Stimulated activated CD4-positive, alpha-beta T cell treated with anti-CD3 and anti-CD28 coated beads, TNF-alpha, amount 100 ng/mL, for 24 hours (primary cell): ENCODE measurements around the gene SSU72.
"Not testable (repeated sequence)": the region's sequence is repeated elsewhere in the genome, so short reads cannot be mapped to it uniquely, and the experiment has no call there.

ENCODE experiments used
- DNase-seq, 3 experiments: peaks; one replicate each; pipeline ENCODE4 v3.0.0-alpha.2; 2020; ENCODE audit warnings: low read depth in 3 of 3

SSU72 gene

DNA sequence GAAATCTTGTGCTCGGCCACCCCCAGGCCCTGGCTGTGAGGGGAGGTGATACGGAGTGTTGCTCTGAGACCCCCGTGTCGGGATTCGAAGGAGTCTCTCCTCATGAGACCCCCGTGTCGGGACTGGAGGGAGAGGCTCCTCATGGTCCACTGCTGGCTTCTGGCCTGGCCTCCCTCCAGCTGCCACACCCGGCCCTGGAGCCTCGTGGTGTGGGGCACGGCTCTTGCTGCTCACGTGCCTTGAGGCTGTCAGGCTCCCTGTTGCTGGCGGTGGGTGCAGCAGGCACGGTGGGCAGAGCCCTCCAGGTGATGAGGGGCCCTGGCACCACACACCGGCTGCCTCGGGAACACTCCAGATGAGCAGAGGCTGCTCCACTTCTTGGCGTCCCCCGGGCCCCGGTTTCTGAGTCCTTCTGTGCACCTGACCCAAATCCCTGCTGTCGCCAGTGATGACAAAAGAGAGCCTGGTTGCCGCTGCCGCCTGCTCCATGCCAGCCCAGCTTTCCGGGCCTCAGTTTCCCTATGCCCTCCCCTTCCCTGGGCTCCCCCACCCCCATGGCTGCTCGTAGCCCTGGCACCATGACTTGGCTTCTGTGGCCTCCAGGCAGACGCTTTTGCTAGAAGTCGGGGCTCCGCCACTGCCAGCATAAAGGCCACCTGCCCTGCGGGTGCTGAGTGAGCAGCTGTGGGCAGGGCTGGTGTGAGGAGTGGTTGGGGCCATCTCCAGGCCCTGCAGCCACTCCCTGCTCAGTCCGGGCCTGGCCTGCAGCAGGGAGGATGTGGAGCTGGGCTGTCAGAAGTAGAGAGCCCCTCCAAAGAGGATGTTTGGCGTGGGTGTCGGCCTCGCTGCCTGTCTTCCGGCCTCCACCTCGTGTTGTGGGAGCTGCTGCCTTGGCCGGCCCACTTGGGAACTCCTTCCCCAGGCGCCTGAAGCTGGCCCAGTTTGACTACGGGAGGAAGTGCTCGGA, 46.1 kb downstream of the SSU72 start:
- DNase-seq = no peak

- no peak for DNase-seq
These were observed 47.4 kb downstream of the SSU72 start for GRCh38 chr1:1527092-1527816.

GRCh38 chr1:1526476-1526875, 48.2 kb downstream of the SSU72 start:
- DNase-seq = not testable (repeated sequence)

GRCh38 chr1:1524750-1525383, 49.8 kb downstream of the SSU72 start:
- DNase-seq = not testable (repeated sequence)

DNA sequence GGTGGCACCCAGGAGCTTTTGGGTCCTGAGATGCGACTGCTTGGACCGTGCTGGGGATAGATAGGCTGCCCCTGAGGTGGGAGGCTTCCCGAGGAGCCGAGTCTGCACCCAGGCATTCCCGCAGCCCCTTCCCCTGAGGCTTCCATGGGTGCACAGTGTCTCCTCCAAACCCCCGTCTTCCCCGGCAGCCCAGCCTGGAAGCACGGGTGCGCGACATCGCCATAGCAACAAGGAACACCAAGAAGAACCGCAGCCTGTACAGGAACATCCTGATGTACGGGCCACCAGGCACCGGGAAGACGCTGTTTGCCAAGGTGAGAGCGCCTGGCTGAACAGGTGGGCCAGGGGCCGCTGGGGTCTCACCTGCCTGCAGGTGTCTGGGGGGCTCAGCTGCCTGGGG, 51.0 kb downstream of the SSU72 start:
- DNase-seq = not testable (repeated sequence)

DNA sequence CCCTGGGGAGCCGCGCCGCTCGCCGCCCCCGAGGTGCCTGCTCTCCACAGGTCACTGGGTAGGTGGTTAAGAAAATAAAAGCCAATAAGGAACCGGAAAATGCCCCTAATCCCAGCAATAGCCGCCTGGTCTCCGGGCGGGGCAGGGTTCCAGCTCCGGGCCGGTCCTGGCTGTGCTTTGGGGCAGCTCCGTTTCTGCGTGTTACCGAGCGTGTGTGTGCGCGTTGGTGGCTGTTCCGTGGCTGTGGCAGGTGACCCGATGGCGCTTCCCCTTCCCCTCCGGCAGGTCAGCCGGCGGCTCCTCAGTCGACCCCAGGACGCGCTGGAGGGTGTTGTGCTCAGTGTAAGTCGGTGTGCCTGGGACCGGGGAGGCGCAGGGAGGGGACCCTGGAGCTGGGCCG, 51.4 kb downstream of the SSU72 start:
- not testable (repeated sequence) for DNase-seq

DNA sequence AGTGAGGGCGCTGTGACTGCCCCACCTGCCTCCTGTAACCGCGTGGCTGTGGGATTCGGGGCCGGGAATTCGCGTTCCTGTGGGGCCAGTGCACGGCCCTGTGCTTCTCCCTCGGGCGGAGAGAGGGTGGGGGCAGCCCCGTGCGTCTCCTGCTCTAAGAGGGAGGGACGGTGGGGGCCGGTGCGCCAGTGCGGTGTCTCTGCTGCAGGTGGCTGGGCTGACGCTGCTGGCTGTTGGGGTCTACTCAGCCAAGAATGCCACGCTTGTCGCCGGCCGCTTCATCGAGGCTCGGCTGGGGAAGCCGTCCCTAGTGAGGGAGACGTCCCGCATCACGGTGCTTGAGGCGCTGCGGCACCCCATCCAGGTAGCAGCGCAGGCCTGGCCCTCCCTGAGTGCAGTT, 52.1 kb downstream of the SSU72 start:
- DNase-seq = not testable (repeated sequence)

DNA sequence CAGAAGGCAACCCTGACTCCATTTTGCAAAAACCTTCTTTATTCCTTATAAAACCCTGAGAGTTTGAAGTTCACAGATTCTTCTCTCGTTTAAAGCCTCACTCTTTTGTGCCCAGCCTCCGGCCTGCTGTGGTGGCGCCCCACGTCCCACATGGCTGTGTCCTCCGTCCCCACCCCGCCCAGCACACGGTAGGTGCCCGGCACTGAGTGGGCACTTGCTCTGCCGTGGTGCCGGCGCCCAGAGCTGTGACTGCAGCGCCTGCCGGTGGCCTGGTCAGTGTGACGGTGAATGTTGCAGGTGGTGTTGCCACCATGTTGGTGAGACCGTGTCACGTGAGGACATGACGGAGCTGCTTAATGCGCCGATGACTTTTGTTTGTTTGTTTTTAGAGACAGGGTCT, 53.3 kb downstream of the SSU72 start:
- DNase-seq = no peak

DNA sequence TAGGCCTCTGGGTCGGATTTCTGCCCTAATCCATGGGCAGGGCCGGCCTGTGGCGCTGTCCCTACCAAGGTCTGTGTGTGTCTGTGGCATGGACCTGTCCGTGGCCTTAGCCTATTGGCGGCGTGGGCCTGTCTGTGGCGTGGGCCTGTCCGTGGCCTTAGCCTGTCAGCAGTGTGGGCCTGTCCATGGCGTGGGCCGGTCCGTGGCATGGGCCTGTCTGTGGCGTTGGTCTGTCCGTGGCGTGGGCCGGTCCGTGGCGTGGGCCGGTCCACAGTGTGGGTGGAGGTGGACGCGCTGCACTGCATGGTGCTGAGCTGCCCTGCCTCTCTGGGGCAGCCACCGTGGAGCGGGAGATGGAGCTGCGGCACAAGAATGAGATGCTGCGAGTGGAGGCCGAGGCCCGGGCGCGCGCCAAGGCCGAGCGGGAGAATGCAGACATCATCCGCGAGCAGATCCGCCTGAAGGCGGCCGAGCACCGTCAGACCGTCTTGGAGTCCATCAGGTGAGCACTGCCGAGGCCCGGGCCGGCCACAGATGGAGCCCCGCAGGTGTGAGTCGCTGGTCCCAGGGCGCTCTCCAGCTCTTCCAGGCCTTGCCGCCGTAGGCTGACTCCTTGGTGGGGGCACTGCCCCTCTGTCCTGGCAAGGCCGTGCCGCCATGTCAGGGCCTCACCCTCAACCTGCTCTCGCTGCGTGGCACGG, 54.7 kb downstream of the SSU72 start:
- not testable (repeated sequence) for DNase-seq

DNA sequence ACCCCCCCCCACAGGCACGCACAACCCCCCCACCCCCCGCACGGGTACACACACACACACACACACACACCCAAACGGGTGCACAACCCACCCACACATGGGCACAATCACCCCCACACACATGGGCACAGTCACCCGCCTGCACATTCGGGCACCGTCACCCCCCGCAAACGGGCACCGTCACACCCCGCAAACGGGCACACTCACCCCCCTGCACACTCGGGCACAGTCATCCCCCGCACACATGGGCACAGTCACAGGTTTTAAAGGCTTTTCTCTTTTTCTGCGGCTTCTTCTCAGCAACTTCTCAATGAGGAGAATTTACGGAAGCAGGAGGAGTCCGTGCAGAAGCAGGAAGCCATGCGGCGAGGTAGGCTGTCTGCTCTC, 56.0 kb downstream of the SSU72 start:
- not testable (repeated sequence) for DNase-seq

- DNase-seq = no peak
These were observed 56.6 kb downstream of the SSU72 start for GRCh38 chr1:1517973-1518620.

- not testable (repeated sequence) for DNase-seq
These were observed 57.7 kb downstream of the SSU72 start for GRCh38 chr1:1516923-1517322.

DNA sequence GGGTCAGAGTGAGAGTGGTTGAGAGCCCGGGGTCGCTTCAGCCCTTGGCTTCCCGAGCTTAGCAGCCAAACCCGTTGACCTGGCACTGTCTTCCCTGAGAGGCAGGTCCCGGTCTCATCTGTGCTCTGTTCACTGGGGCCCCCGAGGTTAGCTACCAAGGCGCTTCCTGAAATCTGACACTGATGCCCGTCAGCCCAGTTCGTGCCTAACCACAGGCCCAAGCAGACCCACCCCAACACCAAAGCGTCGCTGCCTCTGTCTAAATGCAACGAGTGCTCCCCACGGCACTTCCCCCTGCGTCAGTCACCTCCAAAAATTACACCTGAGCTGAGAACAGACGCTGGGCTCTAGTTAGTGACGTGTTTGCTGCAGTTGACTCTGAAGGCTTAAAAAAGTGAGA, 60.3 kb downstream of the SSU72 start:
- DNase-seq = not testable (repeated sequence)

GRCh38 chr1:1513675-1514074, 61.0 kb downstream of the SSU72 start:
- DNase-seq = not testable (repeated sequence)

- not testable (repeated sequence) for DNase-seq
These were observed 62.2 kb downstream of the SSU72 start for GRCh38 chr1:1512425-1512824.

GRCh38 chr1:1511533-1512285, 63.0 kb downstream of the SSU72 start, which contains the start of gene ATAD3A:
ATAD3A (plus strand) TSS chr1:1512162; CDS start chr1:1512269, 107 bp downstream.
- peak; percentile 93 to 97 (median 93) for DNase-seq

- no peak for DNase-seq
These were observed 63.6 kb downstream of the SSU72 start for GRCh38 chr1:1510912-1511532.

DNA sequence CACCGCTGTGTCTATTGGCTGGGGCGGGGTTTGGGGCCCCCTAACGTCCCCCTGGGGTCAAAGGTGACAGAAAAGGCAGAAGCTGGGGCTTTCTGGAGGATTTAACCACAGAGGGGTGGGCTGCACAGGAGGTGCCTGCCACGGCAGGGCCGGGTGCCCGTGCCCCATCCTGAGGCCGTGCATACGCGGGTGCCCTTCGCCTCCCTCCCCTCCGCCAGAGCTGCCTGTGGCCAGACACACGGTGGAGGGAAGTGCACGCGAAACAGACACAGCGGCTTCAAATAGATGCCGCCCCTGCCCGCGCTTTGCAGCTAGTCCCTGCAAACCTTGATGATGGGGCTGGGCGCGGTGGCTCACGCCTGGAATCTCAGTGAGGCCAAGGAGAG, 65.2 kb downstream of the SSU72 start:
- DNase-seq = not testable (repeated sequence)

DNA sequence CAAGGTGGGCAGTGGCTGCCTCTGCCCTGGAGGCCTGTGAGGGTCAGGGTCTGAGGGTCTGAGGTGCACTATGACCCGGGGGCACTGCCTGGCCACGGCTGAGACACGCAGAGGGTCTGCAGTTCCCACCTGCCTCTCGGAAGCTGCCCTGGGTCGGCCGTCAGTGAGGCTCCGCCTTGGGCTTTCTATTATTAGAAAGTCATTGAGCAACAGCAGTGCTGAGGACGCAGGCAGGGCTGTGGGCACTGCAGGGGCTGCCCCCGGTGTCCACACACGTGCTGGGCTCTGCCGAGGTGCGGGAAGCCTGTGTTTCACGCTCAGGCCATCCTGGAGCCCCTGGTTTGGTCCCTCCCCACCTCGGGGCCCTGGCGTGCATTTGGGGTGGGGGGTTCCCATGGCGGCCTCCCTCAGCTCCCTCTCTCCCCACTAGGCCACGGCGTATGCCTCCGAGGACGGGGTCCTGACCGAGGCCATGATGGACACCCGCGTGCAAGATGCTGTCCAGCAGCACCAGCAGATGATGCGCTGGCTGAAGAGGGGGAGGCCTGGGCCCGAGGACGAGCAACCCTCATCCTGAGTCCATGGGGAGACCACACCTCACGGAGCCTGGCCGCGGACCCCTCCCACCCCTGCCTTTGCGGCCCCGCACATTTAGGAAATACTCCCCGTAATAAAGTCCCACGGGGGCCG, 65.7 kb downstream of the SSU72 start:
- not testable (repeated sequence) for DNase-seq
